WERI-Rb-1 (cell line): ENCODE results near the gene HTR3C.
"Not testable (repeated sequence)": the region's sequence is repeated elsewhere in the genome, so short reads cannot be mapped to it uniquely, and the experiment has no call there.

Source experiments
- DNase-seq: peaks from one replicate; pipeline ENCODE4 v3.0.0-alpha.2; 2020
- H3K27ac ChIP-seq: fragments of 250-450 bp; sonication (Bioruptor Pico); 2 replicates; pipeline ENCODE4 v1.5.1; 2020; ENCODE audit warnings: mild to moderate bottlenecking, moderate library complexity
- H3K27me3 ChIP-seq: fragments of 250-450 bp; sonication (Bioruptor Pico); 2 replicates; pipeline ENCODE4 v1.5.1; 2021; ENCODE audit warnings: mild to moderate bottlenecking, low read depth, moderate library complexity; ENCODE audit not compliant: insufficient read depth, severe bottlenecking
- H3K36me3 ChIP-seq: fragments of 250-450 bp; sonication (Bioruptor Pico); 2 replicates; pipeline ENCODE4 v1.5.1; 2020; ENCODE audit warnings: mild to moderate bottlenecking, moderate library complexity
- H3K4me3 ChIP-seq: 2 replicates; pipeline ENCODE4 v1.5.1; 2011; ENCODE audit warnings: low read depth, mild to moderate bottlenecking, control low read depth, low read length
- H3K9me3 ChIP-seq: fragments of 250-450 bp; sonication (Bioruptor Pico); 2 replicates; pipeline ENCODE4 v1.5.1; 2021; ENCODE audit warnings: mild to moderate bottlenecking, moderate library complexity; ENCODE audit not compliant: severe bottlenecking
- TF ChIP-seq, protein P1 (sequence below): IDR thresholded peaks from 2 replicates; pipeline ENCODE4 v1.5.1; 2011; ENCODE audit warnings: low read depth, mild to moderate bottlenecking, control low read depth, inconsistent platforms, low read length

Gene HTR3C

DNA sequence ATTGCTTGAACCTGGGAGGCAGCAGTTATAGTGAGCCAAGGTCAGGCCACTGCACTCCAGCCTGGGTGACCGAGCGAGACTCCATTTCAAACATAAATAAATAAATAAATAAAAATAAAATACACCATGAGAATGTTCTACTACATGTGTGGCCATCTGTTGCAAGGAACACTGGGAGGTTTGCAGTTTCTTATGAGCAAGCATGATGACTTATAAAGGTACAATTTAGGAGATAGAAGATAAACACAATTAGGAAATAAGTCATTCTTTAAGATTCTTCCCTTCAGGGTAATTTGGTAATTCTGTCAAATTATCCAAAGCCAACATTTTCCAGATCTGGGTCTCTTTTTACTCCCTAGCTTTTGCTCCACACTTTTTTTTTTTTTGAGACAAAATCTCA lies 13.4 kb downstream of the HTR3C start:
- Histone ChIP-seq H3K4me3 (no peak overlapping the region), H3K27me3 (no peaks in the 10 kb centered on the region), H3K9me3 (no peaks in the 10 kb centered on the region), H3K36me3 (no peaks in the 10 kb centered on the region), H3K27ac (no peak overlapping the region)
- DNase-seq = no peak
- TF ChIP-seq, protein P1, sequence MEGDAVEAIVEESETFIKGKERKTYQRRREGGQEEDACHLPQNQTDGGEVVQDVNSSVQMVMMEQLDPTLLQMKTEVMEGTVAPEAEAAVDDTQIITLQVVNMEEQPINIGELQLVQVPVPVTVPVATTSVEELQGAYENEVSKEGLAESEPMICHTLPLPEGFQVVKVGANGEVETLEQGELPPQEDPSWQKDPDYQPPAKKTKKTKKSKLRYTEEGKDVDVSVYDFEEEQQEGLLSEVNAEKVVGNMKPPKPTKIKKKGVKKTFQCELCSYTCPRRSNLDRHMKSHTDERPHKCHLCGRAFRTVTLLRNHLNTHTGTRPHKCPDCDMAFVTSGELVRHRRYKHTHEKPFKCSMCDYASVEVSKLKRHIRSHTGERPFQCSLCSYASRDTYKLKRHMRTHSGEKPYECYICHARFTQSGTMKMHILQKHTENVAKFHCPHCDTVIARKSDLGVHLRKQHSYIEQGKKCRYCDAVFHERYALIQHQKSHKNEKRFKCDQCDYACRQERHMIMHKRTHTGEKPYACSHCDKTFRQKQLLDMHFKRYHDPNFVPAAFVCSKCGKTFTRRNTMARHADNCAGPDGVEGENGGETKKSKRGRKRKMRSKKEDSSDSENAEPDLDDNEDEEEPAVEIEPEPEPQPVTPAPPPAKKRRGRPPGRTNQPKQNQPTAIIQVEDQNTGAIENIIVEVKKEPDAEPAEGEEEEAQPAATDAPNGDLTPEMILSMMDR = no peak

GRCh38 chr3:184067573-184068055 lies 14.8 kb downstream of the HTR3C start:
- no peak for DNase-seq
- Histone ChIP-seq H3K27me3 (no peaks in the 10 kb centered on the region), H3K9me3 (no peaks in the 10 kb centered on the region), H3K27ac (no peak overlapping the region), H3K36me3 (no peaks in the 10 kb centered on the region), H3K4me3 (no peak overlapping the region)
- TF ChIP-seq, protein P1 = no peak

- TF ChIP-seq, protein P1 = no peak
- Histone ChIP-seq H3K4me3 (no peak overlapping the region), H3K9me3 (no peaks in the 10 kb centered on the region), H3K36me3 (no peaks in the 10 kb centered on the region), H3K27me3 (no peaks in the 10 kb centered on the region), H3K27ac (no peak overlapping the region)
- no peak for DNase-seq
These were observed 15.5 kb downstream of the HTR3C start for GRCh38 chr3:184068344-184068743.

DNA sequence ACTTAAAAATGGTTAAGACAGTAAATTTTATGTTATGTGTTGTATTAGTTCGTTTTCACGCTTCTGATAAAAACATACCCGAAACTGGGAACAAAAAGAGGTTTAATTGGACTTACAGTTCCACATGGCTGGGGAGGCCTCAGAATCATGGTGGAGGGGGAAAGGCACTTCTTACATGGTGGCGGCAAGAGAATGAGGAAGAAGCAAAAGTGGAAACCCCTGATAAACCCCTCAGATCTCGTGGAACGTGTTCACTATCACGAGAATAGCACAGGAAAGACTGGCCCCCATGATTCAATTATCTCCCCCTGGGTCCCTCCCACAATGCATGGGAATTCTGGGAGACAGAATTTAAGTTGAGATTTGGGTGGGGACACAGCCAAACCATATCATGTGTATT lies 18.3 kb downstream of the HTR3C start:
- H3K27ac ChIP-seq, H3K27me3 ChIP-seq, H3K4me3 ChIP-seq, H3K36me3 ChIP-seq, H3K9me3 ChIP-seq, DNase-seq: not testable (repeated sequence)

GRCh38 chr3:184073621-184074020 lies 20.8 kb downstream of the HTR3C start:
- no peak overlapping the region for H3K27ac ChIP-seq
- no peak overlapping the region for H3K4me3 ChIP-seq
- no peaks in the 10 kb centered on the region for H3K36me3 ChIP-seq
- no peak for DNase-seq
- TF ChIP-seq, protein P1 = no peak
- H3K27me3 ChIP-seq = no peaks in the 10 kb centered on the region
- H3K9me3 ChIP-seq = no peaks in the 10 kb centered on the region

DNA sequence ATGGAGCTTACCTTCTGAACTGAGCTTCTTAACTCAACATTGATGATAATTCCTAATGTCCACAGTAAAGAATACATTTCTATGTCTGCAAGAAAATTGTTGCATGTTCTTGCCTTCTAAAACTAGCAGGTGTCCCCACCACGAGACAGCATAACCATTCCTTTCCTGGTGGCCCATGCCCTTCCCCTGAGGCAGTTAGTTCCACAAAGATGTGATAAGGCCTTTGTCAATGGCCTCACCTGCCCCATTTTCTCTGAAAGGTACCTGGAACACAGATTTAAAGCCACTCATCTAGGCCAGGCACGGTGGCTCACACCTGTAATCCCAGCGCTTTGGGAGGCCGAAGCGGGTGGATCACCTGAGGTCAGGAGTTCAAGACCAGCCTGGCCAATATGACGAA lies 23.1 kb downstream of the HTR3C start:
- Histone ChIP-seq H3K36me3 (no peaks in the 10 kb centered on the region), H3K27me3 (no peaks in the 10 kb centered on the region), H3K9me3 (no peaks in the 10 kb centered on the region), H3K27ac (no peak overlapping the region), H3K4me3 (no peak overlapping the region)
- no peak for DNase-seq
- TF ChIP-seq, protein P1 = no peak
